GM18526 (cell line): ENCODE measurements around the gene CDCP2.

Source experiments
- POLR2A ChIP-seq: IDR thresholded peaks from 3 replicates; pipeline ENCODE4 v1.6.1; 2011; ENCODE audit not compliant: insufficient read length; ENCODE audit errors: extremely low read depth

The CDCP2 gene

DNA sequence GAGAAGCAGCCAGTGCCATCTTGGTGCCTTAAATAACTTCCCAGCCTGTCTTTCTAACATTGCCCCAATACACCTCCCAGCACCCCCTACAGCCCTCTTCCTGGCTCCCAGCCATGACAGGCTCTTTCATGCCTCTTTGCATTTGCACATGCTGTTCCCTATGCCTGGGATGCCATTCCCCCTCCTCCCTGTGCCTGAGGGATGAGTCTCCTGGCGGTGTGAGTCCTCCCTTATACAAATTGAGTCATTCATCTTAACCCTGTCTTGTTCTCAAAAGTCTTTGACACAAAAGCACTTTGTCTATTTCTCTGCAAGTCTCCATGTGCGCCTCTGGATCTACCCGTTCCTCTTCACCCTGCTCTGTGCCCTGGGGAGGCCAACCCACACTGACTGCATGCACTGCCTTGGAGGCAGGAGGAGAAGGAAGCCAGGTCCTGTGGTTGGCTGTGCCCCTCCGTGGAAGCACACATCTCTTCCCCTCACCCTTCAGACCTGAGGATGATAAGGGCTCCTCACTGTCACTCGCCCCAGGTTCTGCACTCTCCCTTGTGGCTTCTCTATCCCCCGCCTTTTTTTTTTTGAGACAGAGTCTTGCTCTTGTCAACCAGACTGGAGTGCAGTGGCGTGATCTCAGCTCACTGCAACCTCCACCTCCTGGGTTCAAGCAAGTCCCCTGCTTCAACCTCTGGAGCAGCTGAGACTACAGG is 25.1 kb downstream of the CDCP2 start:
- no peak for TF ChIP-seq POLR2A

GRCh38 chr1:54126271-54126815 is 26.5 kb downstream of the CDCP2 start:
- no peak for TF ChIP-seq POLR2A

GRCh38 chr1:54125386-54126070 is 27.3 kb downstream of the CDCP2 start:
- TF ChIP-seq POLR2A: no peak

DNA sequence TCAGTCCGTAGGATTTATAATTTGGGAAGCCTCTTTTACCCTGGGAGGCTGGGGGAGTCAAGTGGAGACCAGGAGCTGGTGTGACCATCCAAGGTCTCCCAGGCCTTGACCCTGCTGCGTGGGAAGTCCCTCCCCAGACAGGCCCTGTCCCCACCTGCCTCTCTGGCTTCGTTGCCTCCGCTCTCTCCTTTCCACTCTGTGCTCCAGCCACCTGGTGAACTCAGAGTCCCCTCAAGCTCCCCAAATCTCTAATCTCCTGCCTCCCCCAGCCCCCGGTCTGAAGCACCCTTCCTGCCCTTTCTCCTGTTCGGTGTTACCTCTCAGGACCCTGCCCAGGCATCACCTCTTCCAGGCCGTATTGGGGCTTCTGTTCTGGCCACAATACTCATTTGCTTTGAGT is 27.9 kb downstream of the CDCP2 start:
- no peak for TF ChIP-seq POLR2A

DNA sequence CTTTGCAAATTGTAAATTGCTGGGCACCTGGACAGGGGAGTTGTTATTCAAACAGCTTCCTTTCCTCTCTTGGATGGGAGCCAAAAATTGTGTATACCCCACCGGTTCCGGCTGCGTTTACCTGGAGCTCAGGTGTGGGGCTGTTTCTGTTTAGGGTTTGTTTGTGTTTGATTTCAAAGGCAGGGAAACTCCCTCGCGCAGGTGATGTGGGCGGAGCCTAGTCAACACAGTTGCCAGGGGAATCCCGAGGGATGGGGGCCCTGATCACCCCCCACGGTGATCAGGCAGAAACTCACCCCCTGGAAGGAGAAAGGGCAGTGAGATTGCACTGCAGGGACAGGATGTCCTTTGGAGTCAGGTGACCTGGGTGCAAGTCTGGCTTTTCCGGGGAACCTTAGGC is 28.3 kb downstream of the CDCP2 start:
- TF ChIP-seq POLR2A: no peak

GRCh38 chr1:54122992-54123391 is 29.8 kb downstream of the CDCP2 start:
- TF ChIP-seq POLR2A: no peak

GRCh38 chr1:54122135-54122751 is 30.6 kb downstream of the CDCP2 start:
- no peak for TF ChIP-seq POLR2A

DNA sequence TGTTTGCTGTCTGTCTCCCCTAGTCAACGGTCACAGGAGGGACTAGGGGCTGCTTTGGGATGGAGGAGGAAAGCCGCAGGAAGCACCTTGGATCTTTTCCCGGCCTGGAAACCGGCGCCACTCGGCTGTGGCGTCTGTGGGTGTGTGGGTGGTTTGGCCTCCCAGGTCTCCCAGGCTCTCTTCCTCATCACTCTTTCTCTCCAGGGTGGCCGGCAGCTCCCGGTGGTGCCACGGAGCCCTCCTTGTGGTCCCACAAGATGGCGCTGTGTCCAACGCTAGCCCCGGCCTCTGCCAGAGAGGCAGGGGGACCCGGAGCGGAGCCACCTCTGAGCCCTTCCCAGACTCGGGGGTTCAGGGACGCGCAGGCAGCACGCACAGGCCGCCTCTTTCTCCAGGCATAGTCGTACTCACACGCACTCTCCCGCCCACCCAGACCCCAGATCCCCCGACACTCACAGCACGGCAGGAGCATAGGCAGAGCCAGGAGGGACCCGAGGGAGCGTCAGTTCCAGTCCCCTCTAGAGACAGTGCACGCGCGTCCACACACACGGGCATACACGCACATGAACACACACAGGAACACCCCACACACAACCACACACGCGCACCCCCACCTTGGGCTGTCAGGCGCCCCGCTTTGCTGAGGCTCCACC is 31.2 kb downstream of the CDCP2 start:
- TF ChIP-seq POLR2A: no peak

GRCh38 chr1:54120698-54121481 is 31.9 kb downstream of the CDCP2 start:
- TF ChIP-seq POLR2A: no peak

GRCh38 chr1:54120018-54120697 is 32.6 kb downstream of the CDCP2 start:
- TF ChIP-seq POLR2A: no peak

- no peak for TF ChIP-seq POLR2A
Observed at GRCh38 chr1:54118704-54119103, 34.1 kb downstream of the CDCP2 start.

DNA sequence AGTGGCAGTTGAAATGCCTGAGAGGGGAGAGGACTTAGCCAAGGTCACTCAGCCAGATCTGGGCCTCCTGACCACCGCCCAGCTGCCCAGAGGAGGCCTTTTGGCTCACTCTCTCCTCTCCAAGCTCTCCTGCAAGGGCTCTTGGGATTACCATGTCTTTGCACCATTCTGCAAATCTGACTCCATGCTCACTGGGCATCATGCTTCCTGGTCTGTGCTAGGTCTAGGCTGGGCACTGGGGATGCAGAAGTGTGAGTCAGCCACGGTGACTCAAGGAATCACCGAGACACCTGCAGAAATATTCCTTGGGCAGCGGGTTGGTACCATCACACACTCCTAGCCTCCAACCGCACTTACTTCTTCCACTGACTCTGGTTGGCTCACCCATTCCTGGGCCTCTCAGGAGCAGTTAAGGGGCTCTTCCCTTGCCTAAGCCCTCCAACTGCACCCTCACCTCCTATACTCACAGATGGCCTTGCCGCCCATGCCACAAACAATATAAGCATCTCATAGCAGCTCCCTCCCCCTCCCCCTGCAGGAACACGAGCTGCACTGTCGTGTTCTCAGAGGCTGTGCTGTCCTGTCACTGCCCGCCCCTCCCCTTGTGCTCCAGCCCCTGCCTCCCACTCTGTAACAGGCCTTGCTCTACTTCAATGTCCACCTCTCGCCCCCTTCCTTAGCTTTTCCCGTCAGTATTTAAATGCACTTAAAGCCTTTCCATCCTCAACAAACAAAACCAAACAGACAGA is 34.8 kb downstream of the CDCP2 start:
- TF ChIP-seq POLR2A: no peak

- no peak for TF ChIP-seq POLR2A
Observed at GRCh38 chr1:54115520-54115919, 37.3 kb downstream of the CDCP2 start.

DNA sequence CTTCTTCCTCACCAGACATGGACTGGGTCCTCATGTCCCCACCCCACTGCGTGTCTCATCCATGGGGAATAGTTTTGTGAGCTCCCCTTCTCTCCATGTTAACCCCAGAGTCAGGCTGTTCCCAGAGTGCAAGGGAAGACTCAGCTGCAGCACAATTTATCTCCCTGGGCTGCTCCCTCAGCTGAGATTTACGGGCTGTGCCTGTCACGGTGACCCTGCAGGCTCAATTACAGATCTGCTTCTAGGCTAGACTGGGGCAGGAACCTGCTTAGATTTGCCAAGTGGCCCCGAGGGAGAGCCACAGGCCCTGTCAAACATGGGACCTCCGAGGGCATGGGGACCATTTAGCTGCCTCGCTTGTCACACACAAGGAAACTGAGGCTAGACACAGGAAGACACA is 37.8 kb downstream of the CDCP2 start:
- no peak for TF ChIP-seq POLR2A
